GM21723 (cell line): ENCODE measurements around the gene OTOP3.
"Not testable (repeated sequence)": the region's sequence is repeated elsewhere in the genome, so short reads cannot be mapped to it uniquely, and the experiment has no call there.

ENCODE experiments used
- ATAC-seq: cut with Tn5 transposase; IDR thresholded peaks from one replicate; pipeline ENCODE4 v1.9.1; 2021; ENCODE audit warnings: mild to moderate bottlenecking, moderate library complexity; ENCODE audit not compliant: unreplicated experiment

OTOP3 gene

DNA sequence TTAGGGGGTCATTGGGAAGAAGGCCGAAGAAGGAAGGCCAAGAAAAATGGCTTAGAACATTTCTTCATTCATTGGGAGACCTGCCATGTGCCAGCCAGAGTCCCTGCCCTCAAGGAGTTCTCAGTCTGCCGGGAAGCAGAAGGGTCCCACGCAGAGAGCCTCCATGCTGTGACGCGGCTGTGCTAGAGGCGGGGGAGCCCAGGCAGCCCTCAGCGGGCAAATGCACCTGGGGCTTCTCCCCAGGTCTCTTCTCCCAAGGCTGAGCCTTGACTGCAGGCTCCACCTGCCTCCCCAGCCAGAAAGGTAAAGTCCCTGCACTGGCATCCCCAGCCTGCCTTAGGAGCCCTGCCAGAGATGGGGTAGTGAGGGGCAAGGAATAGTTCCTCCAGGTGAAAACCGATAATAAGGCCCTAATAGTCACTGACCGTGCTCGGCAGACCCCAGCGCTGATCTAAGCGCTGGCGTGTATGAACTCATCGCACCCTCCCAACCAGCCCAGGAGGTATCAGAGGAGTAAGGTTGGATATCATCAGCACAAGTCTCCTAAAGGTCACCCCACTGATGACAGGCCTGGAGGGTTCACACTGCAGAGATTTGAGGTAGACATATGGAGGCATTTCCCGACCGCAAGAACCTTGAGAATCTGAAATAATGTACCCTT lies 45.8 kb downstream of the OTOP3 start:
- ATAC-seq = no peak

DNA sequence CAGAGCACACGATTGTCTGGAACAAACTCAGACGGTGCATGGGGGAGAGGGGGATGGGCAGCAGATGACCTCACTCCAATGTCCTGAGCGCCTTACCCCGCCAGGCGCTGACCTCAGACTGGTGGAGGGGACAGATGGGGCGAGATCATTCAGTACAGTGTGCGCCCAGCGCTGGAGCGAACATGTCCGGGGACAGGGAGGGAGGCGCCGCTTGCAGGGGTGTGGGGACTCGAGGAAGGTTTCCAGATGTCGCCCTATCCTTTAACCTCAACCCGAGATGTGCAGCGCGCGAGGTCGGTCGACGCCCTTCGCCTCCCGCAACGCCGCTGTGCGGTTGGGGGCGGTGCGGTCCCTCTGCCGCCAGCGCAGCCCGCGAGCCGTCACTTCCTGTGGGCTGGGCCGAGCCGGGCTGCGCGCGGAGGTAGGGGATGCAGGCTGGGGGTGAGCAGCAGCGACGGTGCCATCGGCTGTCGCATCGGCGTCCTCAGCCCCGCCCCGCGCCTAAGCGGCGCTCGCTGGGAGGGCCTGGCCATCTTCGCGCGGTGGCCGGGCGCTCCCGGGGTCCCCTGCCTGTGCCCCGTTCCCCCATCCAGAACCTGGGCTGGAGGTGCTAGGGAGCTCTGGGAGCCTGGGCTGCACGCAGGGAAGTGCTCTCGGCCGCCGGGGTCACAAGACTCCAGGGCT lies 46.4 kb downstream of the OTOP3 start:
- ATAC-seq = no peak

GRCh38 chr17:74982663-74983313 lies 47.1 kb downstream of the OTOP3 start:
- ATAC-seq = not testable (repeated sequence)

DNA sequence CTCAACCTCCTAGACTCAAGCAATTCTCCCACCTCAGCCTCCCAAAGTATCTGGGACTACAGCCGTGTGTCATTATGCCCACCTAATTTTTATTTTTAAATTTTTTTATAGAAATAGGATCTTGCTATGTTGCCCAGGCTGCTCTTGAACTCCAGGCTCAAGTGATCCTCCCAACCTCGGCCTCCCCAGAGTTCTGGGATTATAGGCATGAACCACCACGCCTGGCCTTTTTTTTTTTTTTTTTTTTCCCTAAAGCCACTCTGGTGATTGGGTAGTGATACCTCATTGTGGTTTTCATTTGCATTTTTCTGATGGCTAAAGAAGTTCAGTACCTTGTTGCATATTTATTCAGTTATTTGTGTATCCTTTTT lies 50.5 kb downstream of the OTOP3 start:
- ATAC-seq = no peak

GRCh38 chr17:74987418-74987908 lies 51.8 kb downstream of the OTOP3 start, which contains the start of gene CDR2L:
Gene CDR2L (plus strand): TSS chr17:74987632. CDS start chr17:74988044, 412 bp downstream.
- ATAC-seq = peak; percentile 92

GRCh38 chr17:74987909-74988711 lies 52.4 kb downstream of the OTOP3 start:
- ATAC-seq = peak; percentile 53

DNA sequence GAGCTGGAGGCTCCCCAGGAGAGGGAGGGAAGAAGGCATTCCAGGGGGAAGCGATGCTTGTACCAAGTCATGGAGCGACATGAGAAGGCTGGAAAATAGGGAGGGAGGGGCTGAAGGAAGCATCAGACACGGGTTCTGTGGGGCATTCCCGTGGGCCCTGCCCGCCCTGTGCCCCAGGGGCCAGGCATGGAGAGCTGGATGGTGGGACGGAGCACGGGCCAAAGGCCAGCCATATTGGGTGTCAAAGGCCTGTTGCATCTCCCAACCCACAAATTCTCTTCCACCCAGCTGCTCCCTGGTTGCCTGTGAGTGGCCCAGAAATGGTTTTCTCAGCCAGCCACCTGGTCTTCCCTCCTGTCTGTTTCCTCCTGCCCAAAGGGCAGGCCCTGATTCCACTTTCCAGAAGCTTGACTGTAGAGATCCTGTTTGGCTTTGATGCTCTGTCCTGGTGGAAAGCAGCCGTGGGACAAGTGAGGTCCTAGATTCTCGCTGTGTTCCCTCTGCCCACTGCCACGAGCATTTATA lies 54.9 kb downstream of the OTOP3 start:
- ATAC-seq = no peak

GRCh38 chr17:74992223-74992622 lies 56.5 kb downstream of the OTOP3 start:
- no peak for ATAC-seq

GRCh38 chr17:74994440-74994839 lies 58.7 kb downstream of the OTOP3 start:
- no peak for ATAC-seq

DNA sequence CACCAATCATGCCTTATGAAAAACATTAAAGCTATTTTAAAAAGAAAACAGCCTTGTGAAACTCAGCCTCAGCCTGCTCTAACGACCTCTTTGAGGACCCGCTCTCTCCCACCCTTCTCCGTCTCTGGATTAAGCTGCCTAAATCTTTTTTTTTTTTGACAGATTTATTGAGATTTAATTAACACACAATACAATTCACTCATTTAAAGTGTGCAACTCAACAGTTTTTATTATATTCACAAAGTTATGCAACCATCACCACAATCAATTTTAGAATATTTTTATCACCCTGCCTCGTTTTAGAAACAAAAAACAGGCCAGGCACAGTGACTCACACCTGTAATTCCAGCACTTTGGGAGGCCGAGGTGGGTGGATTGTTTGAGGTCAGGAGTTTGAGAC lies 60.1 kb downstream of the OTOP3 start:
- no peak for ATAC-seq

GRCh38 chr17:74998783-74999182 lies 63.1 kb downstream of the OTOP3 start:
- no peak for ATAC-seq

DNA sequence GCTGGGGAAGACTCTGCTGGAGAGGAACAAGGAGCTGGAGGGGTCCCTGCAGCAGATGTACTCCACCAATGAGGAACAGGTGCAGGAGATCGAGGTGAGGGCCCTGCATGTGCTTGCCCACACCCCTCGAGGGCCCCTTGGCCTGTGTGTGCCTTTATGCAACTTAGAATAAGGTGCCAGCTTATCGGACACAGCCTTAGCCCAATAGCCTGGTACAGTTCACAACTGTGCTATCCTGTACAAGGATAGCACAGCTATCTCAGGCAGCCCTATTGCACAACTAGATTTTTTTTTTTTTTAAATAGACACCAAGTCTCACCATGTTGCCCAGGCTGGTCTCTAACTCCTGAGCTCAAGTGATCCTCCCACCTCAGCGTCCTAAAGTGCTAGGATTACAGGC lies 63.8 kb downstream of the OTOP3 start:
- ATAC-seq = no peak
